Measurements from ENCODE around the gene HERPUD2. TPM values are rescaled to one million over a fixed set of nuclear protein-coding genes. Genes with fewer than 3 reads are reported as not detected.

Gene HERPUD2
- total and polyA plus RNA-seq, 2 of the 8 experiments (the other 6 are each of a cell fraction or from before 2014, with no cell fraction given), result 18.3 to 27.3 TPM

DNA sequence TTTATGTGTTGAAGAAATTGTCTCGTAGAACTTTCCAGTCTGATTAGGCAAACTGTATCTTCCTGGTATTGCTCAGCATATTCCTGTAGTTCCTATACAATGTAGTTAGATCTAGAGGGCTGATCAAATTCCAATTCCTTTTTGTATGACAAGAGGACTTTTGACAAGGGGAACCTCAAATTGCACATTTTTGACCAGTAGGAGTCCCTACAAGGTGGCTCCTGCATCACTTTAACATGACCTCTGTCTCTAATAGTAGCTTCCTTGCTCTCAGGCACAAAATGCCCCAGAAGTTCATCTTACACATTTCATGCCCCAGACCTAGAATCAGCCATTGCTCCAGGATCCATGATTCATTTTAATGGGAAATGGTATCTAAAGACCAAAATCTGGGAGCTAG lies 18.7 kb downstream of the HERPUD2 start:
- POLR2A ChIA-PET (ENCODE audit: partially characterized antibody), result interaction anchor here (0.7 to 1.2 kb wide), 3 partner anchors 20 to 101 kb away, joined by 3 to 4 read pairs (median 3); no protein-coding TSS in a partner anchor
- Histone ChIP-seq H2BK15ac (ENCODE audit: low read length) (no peak overlapping the region), H3K23me2 (ENCODE audit: low read depth, low read length) (no peaks in the 10 kb centered on the region), H3K4me3 (ENCODE audit: extremely low read depth in 1 of 4, insufficient read depth in 2 of 4, low read depth in 3 of 4, low read length in 4 of 4) (no peak overlapping the region), H4K8ac (ENCODE audit: extremely low read depth, insufficient read depth, low read length) (no peak overlapping the region), H2BK120ac (replicated peaks; ENCODE audit: low read depth, low read length) (no peak overlapping the region), H3K56ac (replicated peaks; ENCODE audit: insufficient read length, low read depth, low read length) (no peak overlapping the region), H3K14ac (ENCODE audit: insufficient read length) (no peak overlapping the region), H2AK5ac (ENCODE audit: low read depth, low read length) (no peak overlapping the region), H3K27me3 (replicated peaks in 1 of 4; ENCODE audit: control insufficient read depth in 3 of 4, extremely low read depth in 1 of 4, insufficient read depth in 3 of 4, low read length in 3 of 4) (no peaks in the 10 kb centered on the region), H3K9ac (replicated peaks in 1 of 4; ENCODE audit: extremely low read depth in 1 of 4, low read depth in 3 of 4, low read length in 3 of 4) (no peak overlapping the region), H3K27ac (ENCODE audit: low read depth, low read length) (no peak overlapping the region), H4K5ac (ENCODE audit: insufficient read length, low read depth, low read length) (no peak overlapping the region), H2BK12ac (ENCODE audit: low read depth, low read length) (no peak overlapping the region), H2AFZ (ENCODE audit: low read length) (no peak overlapping the region), H3K36me3 (ENCODE audit: control insufficient read depth in 2 of 4, insufficient read depth in 4 of 4, low read length in 3 of 4) (no peaks in the 10 kb centered on the region), H3K4me2 (ENCODE audit: insufficient read depth in 1 of 2, low read depth in 2 of 2, low read length in 2 of 2) (no peak overlapping the region), H3K9me3 (ENCODE audit: insufficient read depth in 2 of 2, low read depth in 1 of 2, low read length in 1 of 2) (no peaks in the 10 kb centered on the region), H3K18ac (ENCODE audit: extremely low read depth, low read length) (no peak overlapping the region), H3K79me2 (ENCODE audit: control insufficient read depth in 1 of 2, insufficient read depth in 2 of 2, low read length in 2 of 2) (peaks cover 0 to 45% of the 10 kb centered on the region in 2 experiments; a peak in 2 of 4 replicates), H3K79me1 (ENCODE audit: low read depth, low read length) (no peaks in the 10 kb centered on the region), H4K20me1 (replicated peaks in 1 of 2; ENCODE audit: control insufficient read depth in 1 of 2, insufficient read depth in 2 of 2, low read length in 2 of 2) (no peaks in the 10 kb centered on the region), H3K4ac (replicated peaks; ENCODE audit: insufficient read length, low read depth, low read length) (no peak overlapping the region), H2BK20ac (ENCODE audit: low read length) (no peak overlapping the region), H3K23ac (ENCODE audit: insufficient read length) (no peak overlapping the region), H3K4me1 (replicated peaks in 1 of 4; ENCODE audit: control insufficient read depth in 3 of 4, insufficient read depth in 4 of 4, low read length in 3 of 4) (peaks cover 1 to 9% (median 6%) of the 10 kb centered on the region in 4 experiments; a peak in 6 of 7 replicates), H2BK5ac (ENCODE audit: low read depth, low read length) (no peak overlapping the region), H4K91ac (replicated peaks; ENCODE audit: insufficient read length, low read length) (no peak overlapping the region)
- CTCF ChIA-PET (ENCODE audit: partially characterized antibody), result interaction anchor here (0.7 kb wide), 1 partner anchor 156 kb away, joined by 3 read pairs; no protein-coding TSS in a partner anchor
- TF ChIP-seq BCL11A (IDR thresholded peaks at IDR 0.05; ENCODE audit: low read depth in 2 of 2, low read length in 2 of 2), result no peak
- TF ChIP-seq, protein P1, sequence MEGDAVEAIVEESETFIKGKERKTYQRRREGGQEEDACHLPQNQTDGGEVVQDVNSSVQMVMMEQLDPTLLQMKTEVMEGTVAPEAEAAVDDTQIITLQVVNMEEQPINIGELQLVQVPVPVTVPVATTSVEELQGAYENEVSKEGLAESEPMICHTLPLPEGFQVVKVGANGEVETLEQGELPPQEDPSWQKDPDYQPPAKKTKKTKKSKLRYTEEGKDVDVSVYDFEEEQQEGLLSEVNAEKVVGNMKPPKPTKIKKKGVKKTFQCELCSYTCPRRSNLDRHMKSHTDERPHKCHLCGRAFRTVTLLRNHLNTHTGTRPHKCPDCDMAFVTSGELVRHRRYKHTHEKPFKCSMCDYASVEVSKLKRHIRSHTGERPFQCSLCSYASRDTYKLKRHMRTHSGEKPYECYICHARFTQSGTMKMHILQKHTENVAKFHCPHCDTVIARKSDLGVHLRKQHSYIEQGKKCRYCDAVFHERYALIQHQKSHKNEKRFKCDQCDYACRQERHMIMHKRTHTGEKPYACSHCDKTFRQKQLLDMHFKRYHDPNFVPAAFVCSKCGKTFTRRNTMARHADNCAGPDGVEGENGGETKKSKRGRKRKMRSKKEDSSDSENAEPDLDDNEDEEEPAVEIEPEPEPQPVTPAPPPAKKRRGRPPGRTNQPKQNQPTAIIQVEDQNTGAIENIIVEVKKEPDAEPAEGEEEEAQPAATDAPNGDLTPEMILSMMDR (IDR thresholded peaks at IDR 0.05; ENCODE audit: control extremely low read depth in 1 of 3, insufficient read depth in 1 of 3, low read depth in 1 of 3, low read length in 3 of 3), result peak in 1 of 3 experiments; percentile 21; a peak in 1 of 4 replicates
- no peak for TF ChIP-seq HDAC2 (IDR thresholded peaks at IDR 0.05; ENCODE audit: borderline replicate concordance in 1 of 2, low read depth in 2 of 2, low read length in 2 of 2)
- TF ChIP-seq NRF1 (IDR thresholded peaks at IDR 0.05; ENCODE audit: low read depth, low read length), result no peak
- WGBS, 2 experiments (ENCODE audit: extremely low coverage in 1 of 2, insufficient coverage in 1 of 2, insufficient read length in 1 of 2, insufficient replicate concordance in 2 of 2, low coverage in 1 of 2, low lambda C conversion rate in 2 of 2, missing lambda C conversion rate in 1 of 2), result 94% methylated on average over 1 of the region's 1 CpG; no CpG with 5 or more reads in 1 of the 2 experiments
- DNase-seq (ENCODE audit: low read depth in 1 of 2, low spot score in 2 of 2), result no peak
- no peak for FAIRE-seq

Measured in H1 (cell line).